GOT3 (cell line): ENCODE results near the gene SLCO3A1.
"Not testable (repeated sequence)": the region's sequence is repeated elsewhere in the genome, so short reads cannot be mapped to it uniquely, and the experiment has no call there.

Experiments used
- DNase-seq: peaks from one replicate; lab custom pipeline; 2025; ENCODE audit warnings: mixed read lengths; lab: John Stamatoyannopoulos, UW

Gene SLCO3A1

GRCh38 chr15:91940496-91941381 is 87.2 kb downstream of the SLCO3A1 start:
- DNase-seq, result no peak

- DNase-seq, result no peak
Observed at GRCh38 chr15:91941871-91942658, 88.6 kb downstream of the SLCO3A1 start.

- no peak for DNase-seq
Observed at GRCh38 chr15:91942720-91943394, 89.3 kb downstream of the SLCO3A1 start.

- DNase-seq, result no peak
Observed at GRCh38 chr15:91944331-91944730, 90.8 kb downstream of the SLCO3A1 start.

- DNase-seq, result no peak
Observed at GRCh38 chr15:91945385-91945784, 91.9 kb downstream of the SLCO3A1 start.

GRCh38 chr15:91946075-91946474 is 92.6 kb downstream of the SLCO3A1 start:
- no peak for DNase-seq

- DNase-seq, result no peak
Observed at GRCh38 chr15:91946581-91947292, 93.2 kb downstream of the SLCO3A1 start.

GRCh38 chr15:91947293-91947679 is 93.8 kb downstream of the SLCO3A1 start:
- DNase-seq, result no peak

GRCh38 chr15:91947683-91948608 is 94.4 kb downstream of the SLCO3A1 start:
- DNase-seq, result no peak

- no peak for DNase-seq
Observed at GRCh38 chr15:91949361-91949760, 95.9 kb downstream of the SLCO3A1 start.

- no peak for DNase-seq
Observed at GRCh38 chr15:91950054-91950453, 96.5 kb downstream of the SLCO3A1 start.

- no peak for DNase-seq
Observed at GRCh38 chr15:91950631-91951329, 97.3 kb downstream of the SLCO3A1 start.

GRCh38 chr15:91952216-91952615 is 98.7 kb downstream of the SLCO3A1 start:
- no peak for DNase-seq

- no peak for DNase-seq
Observed at GRCh38 chr15:91953432-91953831, 99.9 kb downstream of the SLCO3A1 start.

GRCh38 chr15:91954292-91954691 is 100.8 kb downstream of the SLCO3A1 start:
- DNase-seq, result no peak

- no peak for DNase-seq
Observed at GRCh38 chr15:91956026-91956723, 102.7 kb downstream of the SLCO3A1 start.

GRCh38 chr15:91961357-91961756 is 107.8 kb downstream of the SLCO3A1 start:
- no peak for DNase-seq

- DNase-seq, result not testable (repeated sequence)
Observed at GRCh38 chr15:91963747-91964146, 110.2 kb downstream of the SLCO3A1 start.

- DNase-seq, result peak; percentile 42
Observed at GRCh38 chr15:91965501-91966193, 112.1 kb downstream of the SLCO3A1 start.
